ENCODE data around the gene OR10H1.
"Not testable (repeated sequence)": the region's sequence is repeated elsewhere in the genome, so short reads cannot be mapped to it uniquely, and the experiment has no call there.

OR10H1 gene, protein sequence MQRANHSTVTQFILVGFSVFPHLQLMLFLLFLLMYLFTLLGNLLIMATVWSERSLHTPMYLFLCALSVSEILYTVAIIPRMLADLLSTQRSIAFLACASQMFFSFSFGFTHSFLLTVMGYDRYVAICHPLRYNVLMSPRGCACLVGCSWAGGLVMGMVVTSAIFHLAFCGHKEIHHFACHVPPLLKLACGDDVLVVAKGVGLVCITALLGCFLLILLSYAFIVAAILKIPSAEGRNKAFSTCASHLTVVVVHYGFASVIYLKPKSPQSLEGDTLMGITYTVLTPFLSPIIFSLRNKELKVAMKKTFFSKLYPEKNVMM
- 0 reads per million in 2 donors for total RNA-seq

DNA sequence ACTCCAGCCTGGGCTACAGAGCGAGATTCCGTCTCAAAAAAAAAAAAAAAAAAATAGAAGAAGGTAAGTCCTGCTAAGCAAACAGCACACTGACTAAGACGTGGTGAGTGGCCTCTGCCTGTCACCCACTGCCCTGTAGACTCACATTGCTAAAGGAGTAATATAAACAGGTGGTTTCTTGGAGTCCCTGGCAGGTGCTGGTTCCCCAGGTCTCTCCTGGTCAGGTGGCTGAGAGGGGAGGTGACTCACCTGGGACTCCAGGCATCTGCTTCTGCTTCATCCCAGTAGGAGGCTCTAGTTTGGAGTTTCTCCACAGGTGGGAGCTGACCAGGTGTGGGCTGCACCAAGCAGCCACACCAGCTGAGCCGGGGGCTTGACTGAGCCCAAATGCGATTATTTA is at the start of gene OR10H1:
TSS of gene OR10H1 (minus strand) at position 359 of the 400 bp plus-strand sequence. CDS start 7,627 bp downstream, outside the sequence.
- DNase-seq = no peak

DNA sequence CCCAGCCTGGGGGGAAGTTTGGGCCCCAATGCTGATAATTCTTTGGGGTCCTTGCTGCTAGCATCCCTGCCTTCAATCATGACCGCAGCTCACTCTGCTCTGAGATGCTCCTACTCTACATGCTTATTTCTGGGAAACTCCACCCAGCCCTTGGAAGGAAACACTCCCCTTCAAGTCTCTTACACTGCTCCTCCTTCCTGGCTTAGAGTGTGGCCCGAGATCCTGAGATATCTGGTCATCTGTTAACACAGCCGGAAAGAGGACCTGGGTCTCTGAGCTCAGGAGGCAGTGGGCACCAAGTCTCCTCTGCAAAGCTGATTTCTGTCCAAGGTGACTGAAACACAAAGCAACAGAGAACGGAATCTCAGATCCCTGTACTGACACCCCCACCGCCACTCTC is 49.4 kb upstream of the OR10H1 start:
- no peak for DNase-seq

DNA sequence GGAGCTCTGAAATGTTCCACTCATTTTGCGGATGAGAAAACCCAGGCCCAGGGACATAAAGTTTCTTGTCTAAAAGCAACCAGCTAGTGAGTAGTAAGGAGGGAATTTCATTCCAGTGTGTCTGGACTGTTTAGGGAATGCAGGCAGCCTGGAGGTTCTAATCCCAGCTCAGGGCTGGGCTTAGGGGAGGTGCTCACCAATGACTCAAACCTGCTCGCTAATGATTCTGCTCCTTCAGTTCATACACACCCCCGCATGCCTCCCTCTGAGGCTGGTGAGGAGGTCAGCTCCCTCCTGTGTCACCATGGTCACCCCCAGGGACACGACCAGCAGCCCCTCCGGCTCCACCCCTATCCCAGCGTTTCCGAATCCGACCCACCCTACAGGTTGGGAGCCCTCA is 47.8 kb upstream of the OR10H1 start:
- no peak for DNase-seq

DNA sequence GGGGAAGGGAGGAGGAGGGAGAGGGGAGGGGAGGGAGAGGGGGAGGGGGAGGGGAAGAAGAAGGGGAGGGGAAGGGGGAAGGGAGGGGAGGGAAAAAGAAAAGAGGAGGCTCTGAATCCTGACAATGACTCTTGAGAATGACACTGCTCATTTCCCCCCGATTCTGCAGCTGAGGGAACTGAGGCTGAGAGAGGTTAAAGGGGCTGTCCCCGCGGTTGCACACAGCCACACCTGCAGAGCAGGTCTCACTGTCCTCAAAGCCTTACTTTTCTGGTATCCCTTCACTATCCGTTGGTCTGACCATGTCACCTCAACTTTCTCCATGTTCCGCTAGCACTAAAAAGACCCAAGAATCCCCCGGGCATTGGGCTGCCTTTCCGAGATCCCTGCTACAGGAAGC is 47.0 kb upstream of the OR10H1 start:
- DNase-seq = no peak

DNA sequence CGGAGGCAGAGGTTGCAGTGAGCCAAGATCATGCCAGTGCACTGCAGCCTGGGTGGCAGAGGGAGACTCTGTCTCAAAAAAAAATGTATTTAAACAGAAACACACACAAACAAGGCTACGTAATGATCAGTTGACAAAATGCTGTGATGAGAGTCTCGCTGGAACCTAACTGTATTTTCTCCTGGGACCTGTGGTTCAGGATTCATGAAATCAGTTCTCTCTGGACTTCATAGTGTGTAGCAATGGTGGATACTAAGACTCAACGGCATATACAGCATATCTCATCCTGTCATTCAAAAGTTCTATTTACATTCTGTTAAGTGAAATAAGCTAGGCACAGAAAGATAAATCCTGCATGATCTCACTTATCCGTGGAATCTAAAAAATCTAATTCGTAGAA is 45.1 kb upstream of the OR10H1 start:
- DNase-seq = no peak

DNA sequence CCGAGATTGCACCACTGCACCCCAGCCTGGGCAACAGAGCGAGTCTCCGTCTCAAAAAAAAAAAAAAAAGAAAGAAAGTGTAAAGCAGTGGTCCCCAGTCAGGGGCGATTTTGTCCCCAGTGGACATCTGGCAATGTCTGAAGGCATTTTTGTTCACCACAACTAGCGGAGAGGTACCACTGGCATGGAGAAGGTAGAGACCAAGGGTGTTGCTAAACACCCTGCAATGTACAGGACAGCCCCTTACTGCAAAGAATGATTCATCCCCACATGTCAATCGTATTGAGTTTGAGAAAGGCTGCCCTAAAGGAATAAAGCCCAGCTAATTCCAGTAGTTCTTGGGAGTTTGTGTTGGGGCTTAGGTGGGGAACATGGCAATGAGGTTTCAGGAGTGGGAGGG is 43.7 kb upstream of the OR10H1 start:
- DNase-seq = no peak

DNA sequence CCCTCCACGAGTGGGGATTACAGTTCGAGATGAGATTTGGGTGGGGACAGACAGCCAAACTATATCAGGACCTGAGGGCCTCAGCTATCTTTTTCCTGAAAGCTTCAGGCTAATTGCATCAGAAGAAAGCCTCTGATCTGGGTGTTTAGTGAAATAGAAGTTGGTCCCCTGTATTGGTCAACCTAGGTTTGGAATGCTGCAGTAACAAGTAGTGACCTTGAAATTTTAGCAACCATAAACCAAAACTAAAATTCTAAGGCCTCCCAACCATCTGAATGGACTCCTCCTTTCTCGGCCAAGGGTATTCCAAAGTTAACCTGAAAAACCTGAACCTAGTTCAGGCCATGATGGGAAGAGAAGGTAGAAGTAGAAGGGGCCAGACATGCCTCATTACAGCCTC is 34.9 kb upstream of the OR10H1 start:
- DNase-seq = no peak

DNA sequence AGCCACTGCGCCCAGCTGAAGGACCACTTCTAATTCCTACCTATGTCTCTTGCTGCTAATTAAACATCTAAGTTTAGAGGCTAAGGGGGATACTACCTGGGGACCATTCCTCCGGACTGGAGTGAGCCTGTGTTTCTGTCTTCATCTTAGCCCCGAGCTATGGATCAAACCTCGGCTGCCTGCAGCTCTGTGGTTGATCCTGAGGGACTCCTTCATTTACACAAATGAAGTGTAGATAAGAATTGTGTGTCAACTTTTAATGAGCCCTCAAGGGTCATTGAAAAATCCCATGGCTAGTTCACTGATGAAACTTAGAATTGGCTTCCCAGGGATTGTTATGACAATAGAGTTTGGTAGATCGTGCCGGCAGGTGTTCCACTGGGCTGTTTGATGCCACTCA is 31.5 kb upstream of the OR10H1 start:
- DNase-seq = no peak

DNA sequence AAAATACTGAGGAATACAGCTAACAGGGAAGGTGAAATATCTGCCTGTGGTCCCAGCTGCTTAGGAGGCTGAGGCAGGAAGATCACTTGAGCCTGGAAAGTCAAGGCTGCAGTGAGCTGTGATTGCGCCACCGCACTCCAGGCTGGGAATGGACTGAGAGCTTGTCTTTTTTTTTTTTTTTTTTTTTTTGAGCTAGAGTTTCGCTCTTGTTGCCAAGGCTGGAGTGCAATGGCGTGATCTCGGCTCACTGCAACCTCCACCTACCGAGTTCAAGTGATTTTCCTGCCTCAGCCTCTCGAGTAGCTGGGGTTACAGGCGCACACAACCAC is 28.4 kb upstream of the OR10H1 start:
- not testable (repeated sequence) for DNase-seq

DNA sequence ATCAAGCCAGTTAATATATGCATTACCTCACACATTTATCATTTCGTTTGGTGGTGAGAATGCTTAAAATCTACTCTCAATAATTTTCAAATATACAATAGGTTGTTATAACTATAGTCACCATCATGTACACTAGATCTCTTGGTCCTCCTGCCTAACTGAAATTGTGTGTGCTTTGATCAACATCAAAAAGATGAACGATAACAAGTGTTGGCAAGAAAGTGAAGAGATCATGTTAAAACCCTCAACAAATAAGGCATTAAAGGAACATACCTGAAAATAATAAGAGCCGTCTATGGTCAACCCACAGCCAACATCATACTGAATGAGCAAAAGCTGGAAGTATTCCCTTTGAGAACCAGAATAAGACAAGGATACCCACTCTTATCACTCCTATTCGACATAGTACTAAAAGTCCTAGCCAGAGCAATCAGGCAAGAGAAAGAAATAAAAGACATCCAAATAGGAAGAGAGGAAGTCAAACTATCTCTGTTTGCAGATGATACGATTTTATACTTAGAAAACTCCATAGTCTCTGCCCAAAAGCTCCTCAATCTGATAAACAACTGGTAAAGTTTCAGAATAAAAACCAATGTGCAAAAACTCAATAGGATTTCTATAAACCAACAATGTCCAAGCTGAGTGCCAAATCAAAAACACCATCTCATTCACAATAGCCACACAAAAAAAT is 27.9 kb upstream of the OR10H1 start:
- no peak for DNase-seq

DNA sequence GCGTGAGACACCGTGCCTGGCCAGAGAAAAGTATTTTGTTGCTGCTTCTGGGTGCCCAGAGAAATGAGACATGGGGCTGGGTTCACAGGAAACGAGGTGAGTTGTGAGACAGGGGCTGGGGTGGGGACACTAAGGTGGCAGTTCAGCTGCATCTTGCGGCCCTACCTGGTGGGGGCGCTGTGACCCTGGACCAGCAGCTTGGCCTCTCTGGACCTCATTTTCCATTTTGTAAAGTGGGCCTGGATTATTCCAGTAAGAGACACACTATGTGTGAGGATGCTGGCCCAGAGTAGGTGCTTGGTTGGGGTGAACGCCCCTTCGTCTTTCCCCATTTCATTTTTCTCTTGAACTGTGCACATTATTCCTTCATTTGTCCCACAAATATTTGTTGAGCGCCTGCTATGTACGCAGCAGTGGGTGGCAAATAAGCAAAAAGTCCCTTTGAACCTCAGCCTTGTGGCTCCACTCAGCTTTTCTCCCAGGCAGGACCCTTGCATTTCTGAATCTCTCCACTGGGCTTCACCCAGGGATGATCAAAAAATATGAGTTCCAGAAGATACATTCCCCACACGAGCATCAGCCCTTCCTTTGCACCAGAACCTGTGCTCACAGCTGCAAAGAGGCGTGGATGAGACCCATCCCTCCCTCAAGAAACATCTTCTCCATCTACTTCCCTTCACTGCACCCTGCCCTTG is 26.6 kb upstream of the OR10H1 start:
- DNase-seq = no peak

DNA sequence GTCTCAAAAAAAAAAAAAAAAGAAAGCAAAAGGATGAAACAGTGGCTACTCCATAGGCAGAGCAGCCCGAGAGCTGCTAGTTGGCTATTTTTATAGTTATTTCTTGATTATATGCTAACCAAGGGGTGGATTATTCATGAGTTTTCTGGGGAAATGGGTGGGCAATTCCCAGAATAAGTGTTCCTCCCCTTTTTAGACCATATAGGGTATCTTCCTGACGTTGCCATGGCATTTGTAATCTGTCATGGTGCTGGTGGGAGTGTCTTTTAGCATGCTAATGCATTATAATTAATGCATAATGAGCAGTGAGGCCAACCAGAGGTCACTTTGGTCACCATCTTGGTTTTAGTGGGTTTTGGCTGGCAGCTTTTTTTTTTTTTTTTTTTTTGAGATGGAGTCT is 25.4 kb upstream of the OR10H1 start:
- DNase-seq = no peak

DNA sequence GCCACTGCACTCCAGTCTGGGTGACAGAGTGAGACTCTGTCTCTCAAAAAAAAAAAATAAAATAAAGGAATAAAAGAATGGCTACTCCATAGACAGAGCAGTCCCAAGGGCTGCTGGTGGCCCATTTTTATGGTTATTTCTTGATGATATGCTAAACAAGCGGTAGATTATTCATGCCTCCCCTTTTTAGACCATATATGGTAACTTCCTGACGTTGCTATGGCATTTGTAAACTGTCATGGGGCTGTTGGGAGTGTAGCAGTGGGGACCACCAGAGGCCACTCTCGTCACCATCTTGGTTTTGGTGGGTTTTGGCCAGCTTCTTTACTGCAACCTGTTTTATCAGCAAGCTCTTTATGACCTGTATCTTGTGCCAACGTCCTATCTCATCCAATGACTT is 24.4 kb upstream of the OR10H1 start:
- DNase-seq = not testable (repeated sequence)

DNA sequence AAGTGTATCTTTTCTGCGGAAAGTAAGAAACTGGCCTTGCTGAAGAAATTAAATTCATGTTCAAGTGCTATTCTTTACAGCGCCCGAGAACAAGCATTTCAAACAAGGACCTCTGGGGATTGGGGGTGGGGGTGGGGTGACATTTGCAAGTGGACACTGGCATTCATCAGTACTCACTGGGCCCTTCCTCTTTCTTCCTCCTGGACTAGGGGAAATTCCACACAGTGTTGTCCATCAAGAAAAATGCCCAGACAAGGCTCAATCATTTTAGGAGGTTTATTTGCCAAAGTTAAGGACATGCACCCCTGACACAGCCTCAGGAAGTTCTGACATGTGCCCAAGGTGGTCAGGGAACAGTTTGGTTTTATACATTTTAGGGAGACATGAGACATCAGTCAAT is 22.9 kb upstream of the OR10H1 start:
- DNase-seq = no peak

DNA sequence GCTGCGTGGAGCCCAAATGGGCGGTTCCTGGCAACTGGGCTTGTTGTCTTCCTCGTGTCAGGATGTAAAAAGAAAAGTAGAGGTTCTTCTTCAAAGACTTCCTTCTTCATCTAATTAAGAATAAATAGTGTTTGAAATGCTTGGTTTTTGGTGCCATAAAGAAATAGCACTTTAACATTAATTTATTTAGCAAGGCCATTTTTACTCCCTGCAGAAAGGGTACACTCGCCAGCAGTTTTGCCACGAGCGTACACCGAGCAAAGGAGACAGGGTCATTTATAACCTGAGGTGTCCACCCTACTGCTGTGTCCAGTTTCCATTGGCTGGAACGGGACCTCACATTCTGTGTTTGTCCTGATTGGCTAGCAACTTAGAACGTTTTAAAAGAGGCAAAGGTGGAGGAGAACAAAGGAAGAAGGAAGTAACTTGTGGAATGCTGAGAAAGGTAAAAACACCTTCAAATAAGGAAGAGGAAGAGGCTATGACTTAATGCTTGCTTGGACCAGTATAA is 21.8 kb upstream of the OR10H1 start:
- DNase-seq = no peak

DNA sequence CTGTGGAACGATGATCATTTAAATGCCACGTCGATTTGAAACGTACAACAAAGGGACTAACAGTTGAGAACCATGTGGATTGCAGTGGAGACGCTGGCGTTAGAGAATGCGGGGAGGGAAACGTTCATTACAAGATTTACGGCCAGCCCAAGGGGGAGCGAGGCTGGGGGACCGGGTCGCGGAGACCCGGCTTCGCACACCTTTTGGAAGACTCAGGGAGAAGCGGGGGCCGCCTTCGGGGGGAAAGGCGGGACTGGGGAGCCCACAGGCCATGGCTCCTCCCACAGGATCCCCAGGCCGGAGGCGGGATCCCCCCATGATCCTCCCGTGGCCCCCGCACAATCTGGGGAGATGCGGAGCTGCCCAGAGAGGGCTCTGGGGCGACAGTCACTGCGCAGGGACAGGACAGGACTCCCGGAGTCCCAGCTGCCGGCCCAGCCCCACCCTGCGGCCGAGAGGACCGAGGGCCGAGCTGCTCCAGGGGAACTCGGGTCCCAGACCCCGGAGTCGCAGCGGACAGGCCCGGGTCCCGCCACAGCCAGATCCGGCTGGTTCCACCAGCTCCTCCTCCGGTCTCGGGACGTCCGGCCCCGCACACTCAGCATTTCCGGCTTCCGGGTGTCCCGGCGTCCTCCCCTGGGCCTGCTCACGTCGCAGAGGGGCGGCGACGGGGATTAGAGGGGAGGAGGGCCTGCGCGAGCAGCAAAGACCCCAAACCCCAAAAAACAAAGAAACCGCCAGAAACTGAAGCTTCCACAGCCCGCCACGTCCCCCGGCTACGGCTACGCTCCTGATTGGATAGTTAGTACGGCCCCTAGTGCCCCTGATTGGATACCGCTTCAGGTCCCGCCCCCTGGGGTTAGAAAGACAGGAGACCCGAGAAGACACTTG is 21.1 kb upstream of the OR10H1 start:
- DNase-seq = peak; percentile 89

DNA sequence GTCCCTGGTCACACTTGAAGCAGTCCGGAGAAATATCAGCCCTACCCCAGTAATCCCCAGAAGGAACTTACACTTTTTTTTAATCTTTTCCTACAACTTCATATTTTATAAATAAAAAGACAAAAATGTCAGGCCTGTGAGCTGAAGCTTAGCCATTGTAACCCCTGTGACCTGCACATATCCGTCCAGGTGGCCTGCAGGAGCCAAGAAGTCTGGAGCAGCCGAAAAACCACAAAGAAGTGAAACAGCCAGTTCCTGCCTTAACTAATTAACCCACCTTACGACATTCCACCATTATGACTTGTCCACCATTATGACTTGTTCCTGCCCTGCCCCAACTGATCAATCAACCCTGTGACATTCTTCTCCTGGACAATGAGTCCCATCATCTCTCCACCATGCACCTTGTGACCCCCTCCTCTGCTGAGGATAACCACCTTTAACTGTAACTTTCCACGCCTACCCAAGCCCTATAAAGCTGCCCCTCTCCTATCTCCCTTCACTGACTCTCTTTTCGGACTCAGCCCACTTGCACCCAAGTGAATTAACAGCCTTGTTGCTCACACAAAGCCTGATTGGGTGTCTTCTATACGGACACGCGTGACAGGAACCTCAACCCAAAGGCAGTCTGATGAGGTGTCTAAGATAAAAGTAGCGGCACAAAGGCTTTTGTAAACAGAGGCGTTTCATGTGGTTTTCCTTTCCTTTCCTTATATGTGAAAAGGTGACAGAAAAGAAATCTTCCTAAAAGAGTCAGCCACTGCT is 20.3 kb upstream of the OR10H1 start:
- peak; percentile 48 for DNase-seq

DNA sequence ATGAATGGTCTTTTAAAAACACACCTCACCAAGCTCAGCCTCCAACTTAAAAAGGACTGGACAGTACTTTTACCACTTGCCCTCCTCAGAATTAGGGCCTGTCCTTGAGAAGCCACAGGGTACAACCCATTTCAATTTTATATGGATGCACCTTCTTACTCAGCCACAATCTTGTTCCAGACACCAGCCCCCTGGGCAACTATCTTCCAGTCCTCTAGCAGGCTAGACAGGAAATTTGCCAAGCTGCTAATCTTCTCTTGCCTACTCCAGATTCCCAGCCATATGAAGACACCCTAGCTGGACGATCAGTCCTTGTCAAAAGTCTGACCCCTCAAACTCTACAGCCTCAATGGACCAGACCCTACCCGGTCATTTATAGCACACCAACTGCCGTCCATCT is 18.8 kb upstream of the OR10H1 start:
- not testable (repeated sequence) for DNase-seq

DNA sequence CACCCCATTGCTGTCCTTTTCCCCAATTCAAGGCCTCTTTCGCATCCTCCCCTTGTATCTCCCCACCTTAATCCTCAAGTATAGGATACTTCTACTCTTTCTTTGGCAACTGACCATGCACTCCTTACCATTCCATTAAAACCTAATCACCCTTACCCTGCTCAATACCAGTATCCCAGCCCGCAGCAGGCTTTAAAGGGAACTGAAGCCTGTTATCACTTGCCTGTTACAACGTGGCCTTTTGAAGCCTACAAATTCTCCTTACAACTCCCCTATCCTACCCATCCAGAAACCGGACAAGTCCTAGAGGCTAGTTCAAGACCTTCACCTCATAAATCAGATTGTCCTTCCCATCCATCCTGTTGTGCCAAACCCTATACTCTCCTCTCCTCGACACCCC is 16.2 kb upstream of the OR10H1 start:
- DNase-seq = no peak

DNA sequence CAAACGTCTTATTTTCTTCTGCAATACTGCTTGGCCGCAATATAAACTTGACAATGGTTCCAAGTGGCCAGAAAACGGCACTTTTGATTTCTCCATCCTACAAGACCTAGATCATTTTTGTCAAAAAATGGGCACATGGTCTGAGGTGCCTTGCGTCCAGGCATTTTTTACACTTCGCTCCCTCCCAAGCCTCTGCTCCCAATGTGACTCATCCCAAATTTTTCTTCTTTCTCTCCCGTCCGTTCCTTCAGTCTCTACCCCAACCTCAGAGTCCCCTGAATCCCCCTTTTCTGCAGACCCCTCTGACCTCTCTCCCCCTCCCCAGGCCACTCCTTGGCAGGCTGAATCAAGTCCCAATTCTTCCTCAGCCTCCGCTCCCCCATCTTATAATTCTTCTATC is 14.3 kb upstream of the OR10H1 start:
- no peak for DNase-seq

DNA sequence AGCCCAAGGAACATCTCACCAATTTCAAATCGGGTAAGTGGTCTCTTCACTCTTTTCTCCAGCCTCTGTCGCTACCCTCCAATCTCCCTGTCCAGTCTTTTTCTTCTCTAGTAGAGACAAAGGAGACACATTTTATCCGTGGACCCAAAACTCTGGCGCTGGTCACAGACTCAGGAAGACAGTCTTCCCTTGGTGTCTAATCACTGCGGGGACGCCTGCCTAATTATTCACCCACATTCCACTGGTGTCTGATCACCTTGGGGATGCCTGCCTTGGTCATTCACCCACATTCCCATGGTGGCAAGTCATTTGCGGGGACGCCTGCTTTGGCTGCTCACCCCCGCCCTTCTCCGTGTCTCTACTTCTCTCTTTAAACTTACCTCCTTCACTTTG is 13.8 kb upstream of the OR10H1 start:
- DNase-seq = no peak

Measured in T-helper 9 cell (primary cell).